Measurements from ENCODE around the gene GPRIN1.

The GPRIN1 gene

GRCh38 chr5:176609724-176610434 is at the start of gene GPRIN1:
TSS of gene GPRIN1 (minus strand) at chr5:176610156. CDS start at chr5:176599834, 10,322 bp downstream.
- FAIRE-seq (peak; percentile 76), DNase-seq (ENCODE audit: low spot score) (peak; percentile 94)

GRCh38 chr5:176659512-176659839 is 49.5 kb upstream of the GPRIN1 start:
- DNase-seq (ENCODE audit: low spot score) = no peak
- FAIRE-seq = no peak

- DNase-seq (ENCODE audit: low spot score) (no peak), FAIRE-seq (no peak)
Observed at GRCh38 chr5:176658817-176659511, 49.0 kb upstream of the GPRIN1 start.

GRCh38 chr5:176658007-176658599 is 48.1 kb upstream of the GPRIN1 start:
- DNase-seq (ENCODE audit: low spot score) (peak; percentile 69), FAIRE-seq (no peak)

GRCh38 chr5:176656467-176656990 is 46.6 kb upstream of the GPRIN1 start:
- FAIRE-seq (no peak), DNase-seq (ENCODE audit: low spot score) (no peak)

GRCh38 chr5:176654856-176655255 is 44.9 kb upstream of the GPRIN1 start:
- no peak for FAIRE-seq
- no peak for DNase-seq (ENCODE audit: low spot score)

GRCh38 chr5:176653401-176654385 is 43.7 kb upstream of the GPRIN1 start:
- FAIRE-seq (peak; percentile 90), DNase-seq (ENCODE audit: low spot score) (no peak)

- FAIRE-seq = no peak
- no peak for DNase-seq (ENCODE audit: low spot score)
Observed at GRCh38 chr5:176652136-176652535, 42.2 kb upstream of the GPRIN1 start.

- no peak for DNase-seq (ENCODE audit: low spot score)
- no peak for FAIRE-seq
Observed at GRCh38 chr5:176651472-176651980, 41.6 kb upstream of the GPRIN1 start.

- DNase-seq (ENCODE audit: low spot score) (no peak), FAIRE-seq (no peak)
Observed at GRCh38 chr5:176650354-176650884, 40.5 kb upstream of the GPRIN1 start.

- DNase-seq (ENCODE audit: low spot score) = no peak
Observed at GRCh38 chr5:176648474-176649194, 38.7 kb upstream of the GPRIN1 start.

GRCh38 chr5:176647843-176648473 is 38.0 kb upstream of the GPRIN1 start:
- no peak for FAIRE-seq
- DNase-seq (ENCODE audit: low spot score) = peak; percentile 62

More at GRCh38 chr5:176648474-176649194, 38.7 kb upstream of the GPRIN1 start:
- no peak for FAIRE-seq

GRCh38 chr5:176647030-176647842 is 37.3 kb upstream of the GPRIN1 start, which contains the start of gene TSPAN17:
TSS of gene TSPAN17 (plus strand) at chr5:176647484. CDS start at chr5:176647616, 132 bp downstream.
- FAIRE-seq (peak; percentile 42), DNase-seq (ENCODE audit: low spot score) (peak; percentile 100)

- FAIRE-seq (no peak), DNase-seq (ENCODE audit: low spot score) (no peak)
Observed at GRCh38 chr5:176646707-176647029, 36.7 kb upstream of the GPRIN1 start.

- DNase-seq (ENCODE audit: low spot score) (no peak), FAIRE-seq (no peak)
Observed at GRCh38 chr5:176646049-176646706, 36.2 kb upstream of the GPRIN1 start.

GRCh38 chr5:176644878-176645670 is 35.1 kb upstream of the GPRIN1 start:
- no peak for DNase-seq (ENCODE audit: low spot score)
- FAIRE-seq = no peak

GRCh38 chr5:176644294-176644693 is 34.3 kb upstream of the GPRIN1 start:
- DNase-seq (ENCODE audit: low spot score) = no peak
- no peak for FAIRE-seq

Measured in urothelium cell line (cell line).